ENCODE data around the gene ACTC1. TPM values are rescaled to one million over a fixed set of nuclear protein-coding genes. Genes with fewer than 3 reads are reported as not detected.
A peak's percentile ranks its signal among the peaks of the same experiment; 100 is the strongest.

The ACTC1 gene
- total and polyA plus RNA-seq, 9 donors = 0.59 to 22.6 (median 1.3) TPM; not detected in 2

GRCh38 chr15:34755419-34755773 lies 40.0 kb downstream of the ACTC1 start:
- TF ChIP-seq POLR2A (IDR thresholded peaks at IDR 0.05) (no peak), CTCF (IDR thresholded peaks at IDR 0.05) (no peak), EP300 (IDR thresholded peaks at IDR 0.05) (no peak)
- Histone ChIP-seq H3K4me1 (ENCODE audit: insufficient read depth) (no peaks in the 10 kb centered on the region), H3K9me3 (peaks cover 0 to 5% of the 10 kb centered on the region in 2 donors), H3K36me3 (no peaks in the 10 kb centered on the region), H3K4me3 (no peak overlapping the region), H3K27ac (no peak overlapping the region), H3K27me3 (no peaks in the 10 kb centered on the region)
- intact Hi-C loops (cut with DNase I) = no loop called here
- WGBS, 3 donors = 5 to 7% (median 6%) methylated on average over 11 of the region's 11 CpGs
- DNase-seq = no peak

- no peaks in the 10 kb centered on the region for H3K36me3 ChIP-seq
- 1% methylated on average over 58 to 81 of the region's 81 CpGs for WGBS, 3 donors
- H3K9me3 ChIP-seq = peaks cover 0 to 5% of the 10 kb centered on the region in 2 donors
- intact Hi-C loops (cut with DNase I) = no loop called here
- no peak for DNase-seq
- no peaks in the 10 kb centered on the region for H3K27me3 ChIP-seq
- peak within 1 kb of the TSS; percentile 5 for H3K4me3 ChIP-seq
- no peak within 1 kb of the TSS for H3K27ac ChIP-seq
- H3K4me1 ChIP-seq (ENCODE audit: insufficient read depth) = no peaks in the 10 kb centered on the region
- no peak for TF ChIP-seq CTCF (IDR thresholded peaks at IDR 0.05)
- TF ChIP-seq POLR2A (IDR thresholded peaks at IDR 0.05) = no peak
- no peak for TF ChIP-seq EP300 (IDR thresholded peaks at IDR 0.05)
Observed at GRCh38 chr15:34754674-34755418, 40.5 kb downstream of the ACTC1 start, which contains the start of gene GJD2. GJD2 (minus strand) TSS chr15:34754998; CDS start chr15:34754488, 510 bp downstream.

- no peak for DNase-seq
- 3 to 4% (median 4%) methylated on average over 27 of the region's 27 CpGs for WGBS, 3 donors
- Histone ChIP-seq H3K4me1 (ENCODE audit: insufficient read depth) (no peaks in the 10 kb centered on the region), H3K27me3 (no peaks in the 10 kb centered on the region), H3K9me3 (peaks cover 0 to 5% of the 10 kb centered on the region in 2 donors), H3K27ac (no peak overlapping the region), H3K4me3 (no peak overlapping the region), H3K36me3 (no peaks in the 10 kb centered on the region)
- intact Hi-C loops (cut with DNase I) = no loop called here
- no peak for TF ChIP-seq EP300 (IDR thresholded peaks at IDR 0.05)
- no peak for TF ChIP-seq POLR2A (IDR thresholded peaks at IDR 0.05)
- no peak for TF ChIP-seq CTCF (IDR thresholded peaks at IDR 0.05)
Observed at GRCh38 chr15:34754171-34754601, 41.2 kb downstream of the ACTC1 start.

GRCh38 chr15:34753236-34753894 lies 42.0 kb downstream of the ACTC1 start:
- no peak for TF ChIP-seq CTCF (IDR thresholded peaks at IDR 0.05)
- TF ChIP-seq POLR2A (IDR thresholded peaks at IDR 0.05) = no peak
- TF ChIP-seq EP300 (IDR thresholded peaks at IDR 0.05) = no peak
- H3K4me3 ChIP-seq = no peak overlapping the region
- no peak for DNase-seq
- H3K4me1 ChIP-seq (ENCODE audit: insufficient read depth) = no peaks in the 10 kb centered on the region
- WGBS, 3 donors = 30 to 31% (median 30%) methylated on average over 11 of the region's 11 CpGs
- intact Hi-C loops (cut with DNase I) = no loop called here
- peaks cover 0 to 5% of the 10 kb centered on the region in 2 donors for H3K9me3 ChIP-seq
- H3K27ac ChIP-seq = no peak overlapping the region
- no peaks in the 10 kb centered on the region for H3K27me3 ChIP-seq
- no peaks in the 10 kb centered on the region for H3K36me3 ChIP-seq

Data from ovary (tissue), 9 donors.